Sigmoid colon (tissue), 3 donors: ENCODE measurements around the gene FAM181B.

Experiments
- CTCF ChIP-seq, 4 experiments: fragments of 450-650 bp in 3 of 4; fragments of 200-600 bp in 1 of 4; IDR thresholded peaks; one replicate each; pipeline ENCODE4 v1.5.1; 2016 to 2019; ENCODE audit warnings: antibody characterized with exemption in 4 of 4, mild to moderate bottlenecking in 3 of 4, moderate library complexity in 2 of 4
- POLR2A ChIP-seq, 2 donors: fragments of 450-650 bp; IDR thresholded peaks; one replicate each; pipeline ENCODE4 v1.6.1; 2016; ENCODE audit warnings: antibody characterized with exemption in 2 of 2, mild to moderate bottlenecking in 2 of 2, moderate library complexity in 2 of 2

- TF ChIP-seq POLR2A (IDR thresholded peaks at IDR 0.05): no peak
- no peak for TF ChIP-seq CTCF (IDR thresholded peaks at IDR 0.05)
Measured at GRCh38 chr11:82720267-82721065, 13.2 kb downstream of the FAM181B start.
